HEK293 (cell line): Measurements from ENCODE around the gene YPEL1.

Source experiments
- GLI2 ChIP-seq: fragments of 450-650 bp; formaldehyde crosslinking; IDR thresholded peaks from 2 replicates; pipeline ENCODE4; 2017; ENCODE audit warnings: missing biosample characterization, missing genetic modification characterization, low read depth, borderline replicate concordance
- GLI4 ChIP-seq: fragments of 450-650 bp; formaldehyde crosslinking; IDR thresholded peaks from 2 replicates; pipeline ENCODE4 v1.5.1; 2016; ENCODE audit warnings: missing biosample characterization, missing genetic modification characterization
- HOXC10 ChIP-seq: sonication (generic); formaldehyde crosslinking; IDR thresholded peaks from 2 replicates; pipeline ENCODE4 v1.8.1; 2023; ENCODE audit warnings: mild to moderate bottlenecking, missing genetic modification reagents
- IKZF3 ChIP-seq: fragments of 450-650 bp; IDR thresholded peaks from 2 replicates; pipeline ENCODE4 v1.5.0; 2018; ENCODE audit warnings: missing biosample characterization, mild to moderate bottlenecking, missing genetic modification characterization, moderate library complexity
- KLF1 ChIP-seq: fragments of 450-650 bp; formaldehyde crosslinking; IDR thresholded peaks from 2 replicates; pipeline ENCODE4 v1.5.1; 2016; ENCODE audit warnings: missing biosample characterization, missing genetic modification characterization
- KLF16 ChIP-seq: fragments of 450-650 bp; formaldehyde crosslinking; IDR thresholded peaks from 2 replicates; pipeline ENCODE4 v1.5.1; 2017; ENCODE audit warnings: missing biosample characterization, missing genetic modification characterization
- ZBTB8A ChIP-seq: fragments of 450-650 bp; formaldehyde crosslinking; IDR thresholded peaks from 2 replicates; pipeline ENCODE4 v1.5.1; 2016; ENCODE audit warnings: missing biosample characterization, missing genetic modification characterization
- ZFHX2 ChIP-seq: fragments of 450-650 bp; formaldehyde crosslinking; conservative IDR thresholded peaks from 2 replicates; pipeline ENCODE4 v1.5.1; 2016; ENCODE audit warnings: missing biosample characterization, missing genetic modification characterization
- ZNF114 ChIP-seq: fragments of 450-650 bp; formaldehyde crosslinking; IDR thresholded peaks from 2 replicates; pipeline ENCODE4 v1.5.0; 2017; ENCODE audit warnings: missing biosample characterization, missing genetic modification characterization
- ZNF140 ChIP-seq: fragments of 450-650 bp; formaldehyde crosslinking; IDR thresholded peaks from 2 replicates; pipeline ENCODE4 v1.5.1; 2016; ENCODE audit warnings: missing biosample characterization, missing genetic modification characterization
- ZNF157 ChIP-seq: fragments of 450-650 bp; formaldehyde crosslinking; IDR thresholded peaks from 2 replicates; pipeline ENCODE4 v1.5.1; 2016; ENCODE audit warnings: missing biosample characterization, missing genetic modification characterization
- ZNF248 ChIP-seq: fragments of 450-650 bp; formaldehyde crosslinking; IDR thresholded peaks from 2 replicates; pipeline ENCODE4 v1.5.1; 2017; ENCODE audit warnings: missing biosample characterization, missing genetic modification characterization
- ZNF302 ChIP-seq: fragments of 450-650 bp; formaldehyde crosslinking; IDR thresholded peaks from 2 replicates; pipeline ENCODE4 v1.5.1; 2016; ENCODE audit warnings: missing biosample characterization, missing genetic modification characterization, low read depth
- ZNF350 ChIP-seq: fragments of 450-650 bp; formaldehyde crosslinking; IDR thresholded peaks from 2 replicates; pipeline ENCODE4 v1.5.0; 2017; ENCODE audit warnings: missing biosample characterization, mild to moderate bottlenecking, missing genetic modification characterization
- ZNF37A ChIP-seq: fragments of 450-650 bp; IDR thresholded peaks from 2 replicates; pipeline ENCODE4 v1.5.1; 2018; ENCODE audit warnings: missing biosample characterization, missing genetic modification characterization
- ZNF426 ChIP-seq: fragments of 450-650 bp; formaldehyde crosslinking; IDR thresholded peaks from 2 replicates; pipeline ENCODE4 v1.5.1; 2017; ENCODE audit warnings: missing biosample characterization, missing genetic modification characterization, mild to moderate bottlenecking, inconsistent platforms, moderate library complexity
- ZNF501 ChIP-seq: fragments of 450-650 bp; formaldehyde crosslinking; IDR thresholded peaks from 2 replicates; pipeline ENCODE4 v1.5.1; 2016; ENCODE audit warnings: missing biosample characterization, missing genetic modification characterization
- ZNF530 ChIP-seq: fragments of 450-650 bp; formaldehyde crosslinking; IDR thresholded peaks from 2 replicates; pipeline ENCODE4 v1.5.1; 2016; ENCODE audit warnings: low read depth, missing biosample characterization, missing genetic modification characterization
- ZNF560 ChIP-seq: fragments of 450-650 bp; formaldehyde crosslinking; IDR thresholded peaks from 2 replicates; pipeline ENCODE4 v1.5.1; 2017; ENCODE audit warnings: missing biosample characterization, missing genetic modification characterization, borderline replicate concordance
- ZNF776 ChIP-seq: fragments of 450-650 bp; formaldehyde crosslinking; IDR thresholded peaks from 2 replicates; pipeline ENCODE4 v1.5.0; 2017; ENCODE audit warnings: missing biosample characterization, missing genetic modification characterization, borderline replicate concordance
- ZNF777 ChIP-seq: fragments of 450-650 bp; formaldehyde crosslinking; IDR thresholded peaks from 2 replicates; pipeline ENCODE4 v1.5.1; 2017; ENCODE audit warnings: missing biosample characterization, missing genetic modification characterization, borderline replicate concordance
- ZNF830 ChIP-seq: fragments of 450-650 bp; IDR thresholded peaks from 2 replicates; pipeline ENCODE4 v1.5.0; 2018; ENCODE audit warnings: missing biosample characterization, missing genetic modification characterization, low read depth, mild to moderate bottlenecking, moderate library complexity
- ZSCAN30 ChIP-seq: fragments of 450-650 bp; IDR thresholded peaks from 2 replicates; pipeline ENCODE4 v1.5.1; 2018; ENCODE audit warnings: missing biosample characterization, mild to moderate bottlenecking, missing genetic modification characterization, moderate library complexity
- TF ChIP-seq, protein P1 (sequence below): fragments of 450-650 bp; formaldehyde crosslinking; conservative IDR thresholded peaks from 2 replicates; pipeline ENCODE4 v1.5.1; 2016; ENCODE audit warnings: low read depth, missing biosample characterization, missing genetic modification characterization
- TF ChIP-seq, protein P2 (sequence below): fragments of 450-650 bp; formaldehyde crosslinking; conservative IDR thresholded peaks from 2 replicates; pipeline ENCODE4 v1.5.1; 2016; ENCODE audit warnings: low read depth, missing biosample characterization, missing genetic modification characterization
- TF ChIP-seq, protein P3 (sequence below): fragments of 450-650 bp; formaldehyde crosslinking; IDR thresholded peaks from 2 replicates; pipeline ENCODE4 v1.5.1; 2016; ENCODE audit warnings: missing biosample characterization, missing genetic modification characterization
- TF ChIP-seq, protein P4 (sequence below): fragments of 450-650 bp; formaldehyde crosslinking; IDR thresholded peaks from 2 replicates; pipeline ENCODE4 v1.5.1; 2016; ENCODE audit warnings: missing biosample characterization, missing genetic modification characterization
- TF ChIP-seq, protein P5 (sequence below): IDR thresholded peaks from 2 replicates; pipeline ENCODE4 v1.6.1; 2011; ENCODE audit warnings: mild to moderate bottlenecking, low read depth, low read length, borderline replicate concordance

YPEL1 gene

DNA sequence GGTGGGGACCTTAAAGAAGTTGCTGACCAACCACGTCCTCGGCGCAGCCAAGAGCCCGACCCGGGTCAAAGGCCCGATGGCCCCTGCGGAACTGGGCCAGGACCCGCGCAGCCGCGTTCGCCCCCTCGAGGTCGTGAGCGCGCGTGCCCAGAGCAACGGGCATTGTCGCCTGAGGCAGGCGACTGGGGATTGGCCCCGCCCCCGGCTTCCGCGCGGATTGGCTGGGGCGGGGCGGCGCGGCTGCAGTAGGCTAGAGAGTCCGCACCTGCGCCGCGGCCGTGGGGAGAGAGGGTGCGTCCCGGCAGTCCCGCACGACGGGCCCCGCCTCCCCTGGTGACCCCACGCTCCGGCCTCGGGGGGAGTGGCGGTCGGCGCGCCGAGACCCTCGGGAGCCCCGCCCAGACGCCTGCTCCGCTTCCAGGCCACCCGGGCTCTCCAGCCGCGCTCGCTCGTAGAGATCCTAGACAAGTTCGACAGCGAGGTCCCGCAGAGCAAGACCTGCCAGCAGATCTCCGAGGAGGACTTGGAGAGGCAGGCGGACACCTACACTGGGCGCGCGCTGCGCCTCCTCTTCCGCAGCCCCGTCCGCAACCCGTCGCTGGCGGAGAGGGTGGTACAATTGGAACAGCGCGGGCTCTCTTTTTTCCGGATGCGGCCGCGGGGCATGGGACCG, 78.1 kb downstream of the YPEL1 start (continued):
- TF ChIP-seq, protein P1, sequence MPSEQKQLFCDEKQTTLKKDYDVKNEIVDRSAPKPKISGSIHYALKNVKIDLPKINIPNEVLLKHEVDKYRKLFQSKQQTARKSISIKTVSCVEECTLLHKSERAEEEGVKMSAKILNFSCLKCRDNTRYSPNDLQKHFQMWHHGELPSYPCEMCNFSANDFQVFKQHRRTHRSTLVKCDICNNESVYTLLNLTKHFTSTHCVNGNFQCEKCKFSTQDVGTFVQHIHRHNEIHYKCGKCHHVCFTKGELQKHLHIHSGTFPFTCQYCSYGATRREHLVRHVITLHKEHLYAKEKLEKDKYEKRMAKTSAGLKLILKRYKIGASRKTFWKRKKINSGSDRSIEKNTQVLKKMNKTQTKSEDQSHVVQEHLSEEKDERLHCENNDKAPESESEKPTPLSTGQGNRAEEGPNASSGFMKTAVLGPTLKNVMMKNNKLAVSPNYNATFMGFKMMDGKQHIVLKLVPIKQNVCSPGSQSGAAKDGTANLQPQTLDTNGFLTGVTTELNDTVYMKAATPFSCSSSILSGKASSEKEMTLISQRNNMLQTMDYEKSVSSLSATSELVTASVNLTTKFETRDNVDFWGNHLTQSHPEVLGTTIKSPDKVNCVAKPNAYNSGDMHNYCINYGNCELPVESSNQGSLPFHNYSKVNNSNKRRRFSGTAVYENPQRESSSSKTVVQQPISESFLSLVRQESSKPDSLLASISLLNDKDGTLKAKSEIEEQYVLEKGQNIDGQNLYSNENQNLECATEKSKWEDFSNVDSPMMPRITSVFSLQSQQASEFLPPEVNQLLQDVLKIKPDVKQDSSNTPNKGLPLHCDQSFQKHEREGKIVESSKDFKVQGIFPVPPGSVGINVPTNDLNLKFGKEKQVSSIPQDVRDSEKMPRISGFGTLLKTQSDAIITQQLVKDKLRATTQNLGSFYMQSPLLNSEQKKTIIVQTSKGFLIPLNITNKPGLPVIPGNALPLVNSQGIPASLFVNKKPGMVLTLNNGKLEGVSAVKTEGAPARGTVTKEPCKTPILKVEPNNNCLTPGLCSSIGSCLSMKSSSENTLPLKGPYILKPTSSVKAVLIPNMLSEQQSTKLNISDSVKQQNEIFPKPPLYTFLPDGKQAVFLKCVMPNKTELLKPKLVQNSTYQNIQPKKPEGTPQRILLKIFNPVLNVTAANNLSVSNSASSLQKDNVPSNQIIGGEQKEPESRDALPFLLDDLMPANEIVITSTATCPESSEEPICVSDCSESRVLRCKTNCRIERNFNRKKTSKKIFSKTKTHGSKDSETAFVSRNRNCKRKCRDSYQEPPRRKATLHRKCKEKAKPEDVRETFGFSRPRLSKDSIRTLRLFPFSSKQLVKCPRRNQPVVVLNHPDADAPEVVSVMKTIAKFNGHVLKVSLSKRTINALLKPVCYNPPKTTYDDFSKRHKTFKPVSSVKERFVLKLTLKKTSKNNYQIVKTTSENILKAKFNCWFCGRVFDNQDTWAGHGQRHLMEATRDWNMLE (tag by site-specific recombination): no peak
- TF ChIP-seq ZNF157 (tag by site-specific recombination) (no peak), ZNF530 (tag by site-specific recombination) (no peak), ZNF140 (tag by site-specific recombination) (no peak), GLI2 (no peak), KLF16 (tag by site-specific recombination) (no peak), ZNF426 (tag by site-specific recombination) (no peak), ZNF302 (tag by site-specific recombination) (no peak), GLI4 (tag by site-specific recombination) (no peak), ZSCAN30 (peak; percentile 13; the same call in 1 of the 2 replicates), ZNF501 (tag by site-specific recombination) (no peak), ZNF560 (tag by site-specific recombination) (no peak), ZBTB8A (tag by site-specific recombination) (peak; percentile 31), ZNF248 (tag by site-specific recombination) (no peak), KLF1 (tag by site-specific recombination) (peak; percentile 27; the same call in 1 of the 2 replicates), HOXC10 (CRISPR knock-in tag) (no peak), IKZF3 (tag by site-specific recombination) (no peak), ZNF350 (tag by site-specific recombination) (no peak), ZNF777 (peak; percentile 91; the same call in 1 of the 2 replicates), ZNF37A (no peak), ZNF776 (tag by site-specific recombination) (no peak), ZFHX2 (peak; percentile 53; the same call in 1 of the 2 replicates), ZNF830 (tag by site-specific recombination) (no peak), ZNF114 (tag by site-specific recombination) (no peak)
- TF ChIP-seq, protein P2, sequence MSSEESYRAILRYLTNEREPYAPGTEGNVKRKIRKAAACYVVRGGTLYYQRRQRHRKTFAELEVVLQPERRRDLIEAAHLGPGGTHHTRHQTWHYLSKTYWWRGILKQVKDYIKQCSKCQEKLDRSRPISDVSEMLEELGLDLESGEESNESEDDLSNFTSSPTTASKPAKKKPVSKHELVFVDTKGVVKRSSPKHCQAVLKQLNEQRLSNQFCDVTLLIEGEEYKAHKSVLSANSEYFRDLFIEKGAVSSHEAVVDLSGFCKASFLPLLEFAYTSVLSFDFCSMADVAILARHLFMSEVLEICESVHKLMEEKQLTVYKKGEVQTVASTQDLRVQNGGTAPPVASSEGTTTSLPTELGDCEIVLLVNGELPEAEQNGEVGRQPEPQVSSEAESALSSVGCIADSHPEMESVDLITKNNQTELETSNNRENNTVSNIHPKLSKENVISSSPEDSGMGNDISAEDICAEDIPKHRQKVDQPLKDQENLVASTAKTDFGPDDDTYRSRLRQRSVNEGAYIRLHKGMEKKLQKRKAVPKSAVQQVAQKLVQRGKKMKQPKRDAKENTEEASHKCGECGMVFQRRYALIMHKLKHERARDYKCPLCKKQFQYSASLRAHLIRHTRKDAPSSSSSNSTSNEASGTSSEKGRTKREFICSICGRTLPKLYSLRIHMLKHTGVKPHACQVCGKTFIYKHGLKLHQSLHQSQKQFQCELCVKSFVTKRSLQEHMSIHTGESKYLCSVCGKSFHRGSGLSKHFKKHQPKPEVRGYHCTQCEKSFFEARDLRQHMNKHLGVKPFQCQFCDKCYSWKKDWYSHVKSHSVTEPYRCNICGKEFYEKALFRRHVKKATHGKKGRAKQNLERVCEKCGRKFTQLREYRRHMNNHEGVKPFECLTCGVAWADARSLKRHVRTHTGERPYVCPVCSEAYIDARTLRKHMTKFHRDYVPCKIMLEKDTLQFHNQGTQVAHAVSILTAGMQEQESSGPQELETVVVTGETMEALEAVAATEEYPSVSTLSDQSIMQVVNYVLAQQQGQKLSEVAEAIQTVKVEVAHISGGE (tag by site-specific recombination): peak; percentile 65
- TF ChIP-seq, protein P3, sequence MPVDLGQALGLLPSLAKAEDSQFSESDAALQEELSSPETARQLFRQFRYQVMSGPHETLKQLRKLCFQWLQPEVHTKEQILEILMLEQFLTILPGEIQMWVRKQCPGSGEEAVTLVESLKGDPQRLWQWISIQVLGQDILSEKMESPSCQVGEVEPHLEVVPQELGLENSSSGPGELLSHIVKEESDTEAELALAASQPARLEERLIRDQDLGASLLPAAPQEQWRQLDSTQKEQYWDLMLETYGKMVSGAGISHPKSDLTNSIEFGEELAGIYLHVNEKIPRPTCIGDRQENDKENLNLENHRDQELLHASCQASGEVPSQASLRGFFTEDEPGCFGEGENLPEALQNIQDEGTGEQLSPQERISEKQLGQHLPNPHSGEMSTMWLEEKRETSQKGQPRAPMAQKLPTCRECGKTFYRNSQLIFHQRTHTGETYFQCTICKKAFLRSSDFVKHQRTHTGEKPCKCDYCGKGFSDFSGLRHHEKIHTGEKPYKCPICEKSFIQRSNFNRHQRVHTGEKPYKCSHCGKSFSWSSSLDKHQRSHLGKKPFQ (tag by site-specific recombination): no peak
- TF ChIP-seq, protein P4, sequence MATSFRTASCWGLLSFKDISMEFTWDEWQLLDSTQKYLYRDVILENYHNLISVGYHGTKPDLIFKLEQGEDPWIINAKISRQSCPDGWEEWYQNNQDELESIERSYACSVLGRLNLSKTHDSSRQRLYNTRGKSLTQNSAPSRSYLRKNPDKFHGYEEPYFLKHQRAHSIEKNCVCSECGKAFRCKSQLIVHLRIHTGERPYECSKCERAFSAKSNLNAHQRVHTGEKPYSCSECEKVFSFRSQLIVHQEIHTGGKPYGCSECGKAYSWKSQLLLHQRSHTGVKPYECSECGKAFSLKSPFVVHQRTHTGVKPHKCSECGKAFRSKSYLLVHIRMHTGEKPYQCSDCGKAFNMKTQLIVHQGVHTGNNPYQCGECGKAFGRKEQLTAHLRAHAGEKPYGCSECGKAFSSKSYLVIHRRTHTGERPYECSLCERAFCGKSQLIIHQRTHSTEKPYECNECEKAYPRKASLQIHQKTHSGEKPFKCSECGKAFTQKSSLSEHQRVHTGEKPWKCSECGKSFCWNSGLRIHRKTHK: no peak
- TF ChIP-seq, protein P5, sequence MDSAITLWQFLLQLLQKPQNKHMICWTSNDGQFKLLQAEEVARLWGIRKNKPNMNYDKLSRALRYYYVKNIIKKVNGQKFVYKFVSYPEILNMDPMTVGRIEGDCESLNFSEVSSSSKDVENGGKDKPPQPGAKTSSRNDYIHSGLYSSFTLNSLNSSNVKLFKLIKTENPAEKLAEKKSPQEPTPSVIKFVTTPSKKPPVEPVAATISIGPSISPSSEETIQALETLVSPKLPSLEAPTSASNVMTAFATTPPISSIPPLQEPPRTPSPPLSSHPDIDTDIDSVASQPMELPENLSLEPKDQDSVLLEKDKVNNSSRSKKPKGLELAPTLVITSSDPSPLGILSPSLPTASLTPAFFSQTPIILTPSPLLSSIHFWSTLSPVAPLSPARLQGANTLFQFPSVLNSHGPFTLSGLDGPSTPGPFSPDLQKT: no peak
